ENCODE data around the gene CLSTN3.

Gene CLSTN3

GRCh38 chr12:7193674-7194073, 63.5 kb downstream of the CLSTN3 start:
- no peak for DNase-seq

DNA sequence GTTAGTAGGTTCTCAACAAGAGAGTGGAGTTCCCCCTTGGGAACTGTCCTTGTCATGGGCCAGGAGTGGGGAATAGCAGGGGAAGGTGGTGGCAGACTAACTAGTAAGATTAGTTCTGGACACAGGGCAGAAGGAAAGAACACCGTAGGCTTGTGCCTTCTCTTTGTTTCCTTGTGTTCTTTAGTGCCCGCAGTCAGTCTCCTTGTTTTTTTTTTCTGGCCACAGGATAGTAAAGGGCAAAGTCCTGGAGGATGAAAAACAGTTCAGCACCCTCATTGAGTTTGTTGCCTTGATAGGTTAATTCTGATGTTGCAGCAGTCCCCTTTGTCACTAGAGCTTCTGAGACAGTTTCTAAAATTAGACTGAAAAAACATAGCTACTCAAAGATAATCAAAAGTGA, 67.7 kb downstream of the CLSTN3 start:
- DNase-seq: no peak

DNA sequence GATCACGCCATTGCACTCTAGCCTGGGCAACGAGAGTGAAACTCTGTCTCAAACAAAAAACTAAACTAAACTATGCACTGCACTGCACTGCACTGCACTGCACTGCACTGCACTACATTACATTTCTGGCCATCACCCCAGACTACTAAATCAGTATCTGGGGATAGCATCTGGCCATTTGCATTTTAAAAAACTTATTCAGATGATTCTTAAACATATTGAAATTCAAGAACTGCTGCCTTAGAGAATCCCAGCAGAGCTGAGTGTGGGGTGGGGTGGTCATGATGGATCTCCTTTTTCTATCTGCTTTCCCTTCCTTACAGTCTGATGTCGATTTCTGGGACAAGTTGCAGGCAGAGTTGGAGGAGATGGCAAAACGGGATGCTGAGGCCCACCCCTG, 72.9 kb downstream of the CLSTN3 start:
- no peak for DNase-seq

DNA sequence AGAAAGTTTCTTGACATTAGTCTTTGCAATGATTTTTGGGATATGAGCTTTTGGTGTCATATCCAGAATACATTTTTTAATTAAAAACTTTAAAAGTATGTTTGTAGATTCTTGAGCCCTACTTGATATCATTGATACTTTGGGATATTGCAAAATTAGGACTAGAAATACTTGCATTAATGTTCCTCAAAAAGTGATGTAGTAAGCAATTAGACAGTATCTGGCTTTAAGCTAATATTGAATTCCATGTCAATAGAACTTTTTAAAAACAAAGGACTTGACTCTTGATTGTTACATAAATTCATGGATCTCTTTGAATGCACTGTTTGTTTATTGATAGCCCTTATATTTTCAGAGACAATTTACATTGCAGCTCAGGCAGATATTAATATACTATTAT, 74.9 kb downstream of the CLSTN3 start:
- DNase-seq: no peak

DNA sequence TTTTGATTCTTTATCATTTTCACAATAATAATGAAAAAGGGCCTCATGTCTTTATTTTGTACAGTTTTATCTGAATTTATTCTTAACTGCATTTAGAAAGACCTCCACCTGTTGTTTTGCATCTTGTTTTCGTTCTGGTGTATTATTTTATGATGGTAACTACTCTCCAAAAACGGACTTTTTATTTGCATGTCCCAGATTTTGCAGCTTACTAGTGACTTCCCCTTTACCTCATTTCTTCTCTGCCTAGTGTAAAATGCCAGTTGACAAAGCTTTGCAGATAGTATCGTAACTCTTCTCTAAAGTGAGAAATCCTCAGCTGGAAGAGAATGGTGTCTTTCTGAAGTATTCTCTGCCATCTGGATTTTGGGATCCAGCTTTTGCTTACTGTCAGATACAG, 76.5 kb downstream of the CLSTN3 start:
- no peak for DNase-seq

GRCh38 chr12:7207866-7208625, 77.9 kb downstream of the CLSTN3 start:
- no peak for DNase-seq
